ENCODE results near the gene FLII. TPM values are rescaled to one million over a fixed set of nuclear protein-coding genes. Genes with fewer than 3 reads are reported as not detected.

The FLII gene
- total RNA-seq, 1 experiment from 2014 or later: 298 TPM

DNA sequence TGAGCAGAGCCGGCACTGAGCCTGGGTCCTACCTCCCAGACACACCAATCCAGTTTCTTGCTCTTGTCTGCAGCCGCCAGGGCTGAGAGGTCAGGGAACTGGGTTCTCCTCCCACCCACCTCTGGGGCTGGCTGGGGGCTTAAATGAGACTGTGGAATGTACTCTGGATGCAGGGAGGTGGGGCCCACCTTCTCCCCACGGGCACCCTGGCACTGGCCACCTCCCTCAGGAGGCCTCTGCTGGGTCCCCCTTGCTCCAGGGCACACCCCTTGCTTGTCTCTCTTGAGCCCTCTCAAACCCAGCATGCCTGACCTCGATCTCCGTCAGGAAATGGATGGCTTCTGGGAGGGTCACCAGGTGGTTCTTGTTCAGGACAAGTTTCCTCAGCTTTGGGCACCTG is 6.4 kb downstream of the FLII start:
- Histone ChIP-seq H3T11ph (ENCODE audit: low read length) (no peak overlapping the region), H3K4me2 (ENCODE audit: insufficient read depth, insufficient read length, low read length) (no peak overlapping the region), H4K8ac (replicated peaks; ENCODE audit: insufficient read length, low read depth, low read length) (no peak overlapping the region), H3K4ac (ENCODE audit: low read depth, low read length) (no peak overlapping the region), H2BK5ac (ENCODE audit: insufficient read length, low read length) (no peak overlapping the region), H2AK5ac (ENCODE audit: insufficient read length, low read length) (no peak overlapping the region), H3K18ac (ENCODE audit: insufficient read length, low read depth, low read length) (no peak overlapping the region), H2BK12ac (ENCODE audit: insufficient read length, low read depth, low read length) (no peak overlapping the region), H4K91ac (ENCODE audit: insufficient read length, low read depth, low read length) (no peak overlapping the region), H2AFZ (ENCODE audit: low read length) (no peak overlapping the region), H3K56ac (ENCODE audit: insufficient read length, low read depth, low read length) (no peak overlapping the region), H3K9me3 (ENCODE audit: control insufficient read depth, low read depth, low read length) (no peaks in the 10 kb centered on the region), H3K23ac (ENCODE audit: insufficient read length, low read depth, low read length) (no peak overlapping the region), H3K4me1 (ENCODE audit: insufficient read depth, low read length) (no peaks in the 10 kb centered on the region), H2BK20ac (ENCODE audit: low read depth, low read length, poor library complexity, severe bottlenecking) (no peak overlapping the region), H4K5ac (ENCODE audit: insufficient read length, low read depth, low read length) (no peak overlapping the region), H3K27me3 (ENCODE audit: insufficient read depth, low read length) (no peaks in the 10 kb centered on the region), H3K14ac (ENCODE audit: insufficient read depth, low read length) (no peak overlapping the region), H2BK120ac (ENCODE audit: low read depth, low read length, poor library complexity, severe bottlenecking) (no peak overlapping the region), H3K79me1 (ENCODE audit: insufficient read depth, low read depth, low read length, poor library complexity, severe bottlenecking) (no peaks in the 10 kb centered on the region), H3K23me2 (ENCODE audit: insufficient read length, low read depth, low read length, poor library complexity, severe bottlenecking) (no peaks in the 10 kb centered on the region), H4K20me1 (ENCODE audit: control insufficient read depth, insufficient read depth, insufficient read length) (no peaks in the 10 kb centered on the region), H2BK15ac (ENCODE audit: low read depth, low read length) (no peak overlapping the region), H3K79me2 (ENCODE audit: insufficient read depth, low read length) (no peaks in the 10 kb centered on the region; the same call in 1 of the 2 replicates), H3K9ac (ENCODE audit: extremely low read depth, insufficient read length, low read length) (no peak overlapping the region), H3K27ac (ENCODE audit: insufficient read length, low read depth, low read length) (no peak overlapping the region)
- Mint-ChIP-seq H3K9me3 (no peaks in the 10 kb centered on the region; a peak in 1 of 5 replicates), H3K4me1 (peaks cover 18 to 25% of the 10 kb centered on the region in 2 experiments), H3K27me3 (ENCODE audit: low read depth) (no peaks in the 10 kb centered on the region; the same call in 1 of the 2 replicates), H3K36me3 (ENCODE audit: insufficient read depth in 1 of 3, low read depth in 3 of 3) (peaks cover 31 to 89% (median 88%) of the 10 kb centered on the region in 3 experiments; a peak in 6 of 7 replicates), H3K4me3 (no peak overlapping the region), H3K27ac (no peak overlapping the region)
- DNase-seq: no peak
- WGBS (ENCODE audit: extremely low coverage, insufficient read length, low lambda C conversion rate): no CpG with 5 or more reads among the region's 5 CpGs
- TF ChIP-seq, protein P1, sequence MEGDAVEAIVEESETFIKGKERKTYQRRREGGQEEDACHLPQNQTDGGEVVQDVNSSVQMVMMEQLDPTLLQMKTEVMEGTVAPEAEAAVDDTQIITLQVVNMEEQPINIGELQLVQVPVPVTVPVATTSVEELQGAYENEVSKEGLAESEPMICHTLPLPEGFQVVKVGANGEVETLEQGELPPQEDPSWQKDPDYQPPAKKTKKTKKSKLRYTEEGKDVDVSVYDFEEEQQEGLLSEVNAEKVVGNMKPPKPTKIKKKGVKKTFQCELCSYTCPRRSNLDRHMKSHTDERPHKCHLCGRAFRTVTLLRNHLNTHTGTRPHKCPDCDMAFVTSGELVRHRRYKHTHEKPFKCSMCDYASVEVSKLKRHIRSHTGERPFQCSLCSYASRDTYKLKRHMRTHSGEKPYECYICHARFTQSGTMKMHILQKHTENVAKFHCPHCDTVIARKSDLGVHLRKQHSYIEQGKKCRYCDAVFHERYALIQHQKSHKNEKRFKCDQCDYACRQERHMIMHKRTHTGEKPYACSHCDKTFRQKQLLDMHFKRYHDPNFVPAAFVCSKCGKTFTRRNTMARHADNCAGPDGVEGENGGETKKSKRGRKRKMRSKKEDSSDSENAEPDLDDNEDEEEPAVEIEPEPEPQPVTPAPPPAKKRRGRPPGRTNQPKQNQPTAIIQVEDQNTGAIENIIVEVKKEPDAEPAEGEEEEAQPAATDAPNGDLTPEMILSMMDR (conservative IDR thresholded peaks at IDR 0.05): no peak
